Fibroblast of mammary gland (primary cell): ENCODE measurements around the gene AP1M2.

ENCODE experiments used
- DNase-seq: peaks from one replicate; pipeline ENCODE4 v3.0.0-alpha.2; 2010; ENCODE audit warnings: low read depth
- H3K4me3 ChIP-seq: 2 replicates; pipeline ENCODE4 v1.5.1; 2011; ENCODE audit warnings: low read depth, mild to moderate bottlenecking, low read length, moderate library complexity; ENCODE audit not compliant: control insufficient read depth
- TF ChIP-seq, protein P1 (sequence below): conservative IDR thresholded peaks from 2 replicates; pipeline ENCODE4 v1.5.1; 2011; ENCODE audit warnings: low read depth, low read length, inconsistent platforms; ENCODE audit not compliant: control insufficient read depth, insufficient read depth

AP1M2 gene

DNA sequence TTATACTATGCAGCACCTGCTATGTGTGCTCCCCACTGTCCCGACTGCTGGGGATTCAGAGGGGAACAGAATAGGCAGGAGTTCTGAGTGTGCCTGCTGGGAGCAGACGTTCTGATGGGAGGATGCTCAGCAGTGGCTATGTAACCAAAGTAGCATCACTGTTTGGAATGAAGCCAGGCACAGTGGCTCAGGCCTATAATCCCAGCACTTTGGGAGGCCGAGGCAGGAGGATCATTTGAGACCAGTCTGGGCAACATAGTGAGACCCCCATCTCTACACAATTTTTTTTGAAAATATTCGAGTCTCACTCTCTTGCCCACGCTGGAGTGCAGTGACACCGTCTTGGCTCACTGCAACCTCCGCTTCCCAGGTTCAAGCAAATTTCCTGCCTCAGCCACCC lies 37.4 kb downstream of the AP1M2 start:
- TF ChIP-seq, protein P1, sequence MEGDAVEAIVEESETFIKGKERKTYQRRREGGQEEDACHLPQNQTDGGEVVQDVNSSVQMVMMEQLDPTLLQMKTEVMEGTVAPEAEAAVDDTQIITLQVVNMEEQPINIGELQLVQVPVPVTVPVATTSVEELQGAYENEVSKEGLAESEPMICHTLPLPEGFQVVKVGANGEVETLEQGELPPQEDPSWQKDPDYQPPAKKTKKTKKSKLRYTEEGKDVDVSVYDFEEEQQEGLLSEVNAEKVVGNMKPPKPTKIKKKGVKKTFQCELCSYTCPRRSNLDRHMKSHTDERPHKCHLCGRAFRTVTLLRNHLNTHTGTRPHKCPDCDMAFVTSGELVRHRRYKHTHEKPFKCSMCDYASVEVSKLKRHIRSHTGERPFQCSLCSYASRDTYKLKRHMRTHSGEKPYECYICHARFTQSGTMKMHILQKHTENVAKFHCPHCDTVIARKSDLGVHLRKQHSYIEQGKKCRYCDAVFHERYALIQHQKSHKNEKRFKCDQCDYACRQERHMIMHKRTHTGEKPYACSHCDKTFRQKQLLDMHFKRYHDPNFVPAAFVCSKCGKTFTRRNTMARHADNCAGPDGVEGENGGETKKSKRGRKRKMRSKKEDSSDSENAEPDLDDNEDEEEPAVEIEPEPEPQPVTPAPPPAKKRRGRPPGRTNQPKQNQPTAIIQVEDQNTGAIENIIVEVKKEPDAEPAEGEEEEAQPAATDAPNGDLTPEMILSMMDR: no peak
- DNase-seq: no peak
- H3K4me3 ChIP-seq: no peak overlapping the region

DNA sequence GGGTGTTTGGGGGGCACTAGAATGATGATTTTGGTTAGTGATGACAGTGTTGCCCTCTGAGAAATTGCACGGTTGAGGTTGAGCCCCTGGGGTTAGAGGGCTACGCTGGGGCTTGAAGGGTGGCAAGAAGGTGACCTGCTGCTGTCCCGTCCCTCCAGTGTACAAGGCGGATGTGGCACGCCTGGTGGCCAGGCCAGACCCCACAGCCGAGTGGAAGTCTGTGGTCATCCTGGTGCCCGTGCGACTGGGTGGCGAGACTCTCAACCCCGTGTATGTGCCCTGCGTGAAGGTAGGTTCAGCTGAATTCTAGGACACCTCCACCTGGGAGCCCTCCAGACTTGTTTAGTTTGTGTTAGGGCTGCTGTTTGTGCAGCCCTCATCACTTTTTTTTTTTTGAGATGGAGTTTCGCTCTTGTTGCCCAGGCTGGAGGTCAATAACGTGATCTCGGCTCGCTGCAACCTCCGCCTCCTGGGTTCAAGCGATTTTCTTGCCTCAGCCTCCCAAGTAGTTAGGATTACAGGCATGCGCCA lies 38.3 kb downstream of the AP1M2 start:
- H3K4me3 ChIP-seq: no peak overlapping the region
- TF ChIP-seq, protein P1: no peak
- no peak for DNase-seq

- H3K4me3 ChIP-seq: no peak overlapping the region
Observed at GRCh38 chr19:10546817-10547216, 40.3 kb downstream of the AP1M2 start.

DNA sequence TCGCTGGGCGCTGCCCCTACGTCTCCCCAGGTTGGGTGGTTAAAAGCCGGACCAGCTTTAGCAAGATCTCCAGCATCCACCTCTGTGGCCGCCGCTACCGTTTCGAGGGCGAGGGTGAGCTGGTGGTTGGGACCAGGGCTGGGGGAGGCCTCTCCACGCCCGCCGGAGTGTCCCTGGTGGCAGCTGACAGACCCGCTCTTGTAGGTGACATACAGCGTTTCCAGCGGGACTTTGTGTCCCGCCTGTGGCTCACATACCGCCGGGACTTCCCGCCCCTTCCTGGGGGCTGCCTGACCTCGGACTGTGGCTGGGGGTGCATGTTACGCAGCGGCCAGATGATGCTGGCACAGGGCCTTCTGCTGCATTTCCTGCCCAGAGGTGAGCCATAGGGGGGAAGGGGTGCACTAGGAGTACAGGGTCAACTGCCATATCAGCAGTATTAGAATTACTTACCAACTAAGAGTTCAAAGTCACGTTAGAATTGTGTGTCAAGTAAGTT lies 42.3 kb downstream of the AP1M2 start:
- peak overlapping the region; percentile 74 for H3K4me3 ChIP-seq
- TF ChIP-seq, protein P1: no peak
- DNase-seq: no peak

More at GRCh38 chr19:10546817-10547216, 40.3 kb downstream of the AP1M2 start:
- TF ChIP-seq, protein P1: no peak
- DNase-seq: no peak

DNA sequence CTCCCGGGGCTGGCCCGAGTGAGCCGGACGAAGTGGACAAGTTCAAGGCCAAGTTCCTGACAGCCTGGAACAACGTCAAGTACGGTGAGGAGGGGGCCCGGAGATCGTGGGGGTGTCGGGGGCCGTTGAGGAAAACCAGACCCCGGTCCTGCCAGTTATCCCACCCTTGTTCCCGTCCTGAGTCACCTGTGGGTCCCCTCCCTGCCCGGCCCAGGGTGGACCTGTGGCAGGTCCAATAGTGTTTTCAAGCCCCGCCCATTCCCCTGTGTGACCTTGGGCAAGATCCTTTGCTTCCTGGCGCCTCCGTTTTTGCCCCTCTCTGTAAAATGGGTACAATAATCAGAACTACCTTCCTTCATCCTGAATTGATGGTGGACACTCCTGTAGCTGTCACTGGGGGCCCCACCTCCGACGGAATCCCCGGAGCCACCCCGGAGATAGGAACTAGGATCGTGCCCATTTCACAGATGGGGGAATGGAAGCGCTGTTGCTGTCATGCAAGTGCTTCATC lies 42.8 kb downstream of the AP1M2 start:
- TF ChIP-seq, protein P1: no peak
- peak overlapping the region; percentile 74 for H3K4me3 ChIP-seq
- DNase-seq: no peak

DNA sequence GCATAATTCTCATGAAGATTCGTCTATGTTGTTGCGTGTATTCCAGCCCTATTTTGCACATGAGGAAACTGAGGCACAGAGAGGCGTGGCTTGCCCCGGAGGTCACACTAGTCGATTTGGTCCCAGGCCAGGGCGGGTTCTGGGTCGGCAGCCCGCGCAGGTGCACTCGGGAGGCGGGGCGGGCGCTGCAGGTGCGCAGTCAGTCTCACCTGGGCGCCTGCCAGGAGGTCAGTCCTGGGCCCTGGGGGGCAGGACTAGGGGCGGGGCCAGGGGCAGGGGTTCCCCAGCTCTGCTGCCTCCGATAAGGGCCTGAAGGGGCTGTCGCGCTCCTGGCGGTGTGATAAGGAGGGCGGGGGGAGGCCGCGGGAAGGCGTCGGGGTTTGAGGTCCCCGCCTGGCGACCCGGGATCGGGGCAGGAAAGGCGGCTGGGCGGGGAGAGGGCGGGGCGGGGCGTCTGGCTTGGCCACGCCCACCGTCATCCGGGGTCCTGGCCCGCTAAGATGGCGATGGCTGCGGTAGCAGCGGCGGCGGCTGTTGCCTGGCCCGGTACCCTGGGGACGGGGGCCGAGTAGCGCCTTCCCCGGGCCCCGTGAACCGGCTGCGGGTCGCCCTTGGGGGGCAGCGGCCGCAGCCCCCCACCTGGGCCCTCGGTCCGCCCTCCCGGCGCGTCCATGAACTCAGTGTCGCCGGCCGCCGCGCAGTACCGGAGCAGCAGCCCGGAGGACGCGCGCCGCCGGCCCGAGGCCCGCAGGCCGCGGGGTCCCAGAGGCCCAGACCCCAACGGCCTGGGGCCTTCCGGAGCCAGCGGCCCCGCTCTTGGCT lies 43.5 kb downstream of the AP1M2 start, which contains the start of gene ATG4D:
ATG4D (plus strand) TSS at position 485 of the 822 bp plus-strand sequence; CDS start at position 672, 187 bp downstream.
- peak within 1 kb of the TSS; percentile 74 for H3K4me3 ChIP-seq
- DNase-seq: peak; percentile 51
- TF ChIP-seq, protein P1: no peak
